HepG2 (cell line): ENCODE results near the gene PDYN. TPM values are rescaled to one million over a fixed set of nuclear protein-coding genes. Genes with fewer than 3 reads are reported as not detected.

ENCODE experiments used
- ARHGAP35 ChIP-seq: sonication (generic); formaldehyde crosslinking; IDR thresholded peaks from 2 replicates; pipeline ENCODE4 v1.9.0; 2022; ENCODE audit warnings: mild to moderate bottlenecking, inconsistent platforms, moderate library complexity, missing genetic modification reagents, borderline replicate concordance
- ATF4 ChIP-seq, 2 experiments: fragments of 450-650 bp in 1 of 2; sonication (generic) in 1 of 2; formaldehyde crosslinking; IDR thresholded peaks; 2 replicates each; pipeline versions ENCODE4 v1.5.0 to v1.8.0; 2020 to 2022; ENCODE audit warnings: mild to moderate bottlenecking in 1 of 2, missing genetic modification reagents in 1 of 2
- CBX5 ChIP-seq: sonication (generic); formaldehyde crosslinking; IDR thresholded peaks from 2 replicates; pipeline ENCODE4 v1.4.0; 2020; ENCODE audit warnings: missing genetic modification reagents, borderline replicate concordance
- FOSL1 ChIP-seq: sonication (generic); formaldehyde crosslinking; IDR thresholded peaks from 2 replicates; pipeline ENCODE4 v1.9.0; 2021; ENCODE audit warnings: missing genetic modification reagents, borderline replicate concordance
- HDAC6 ChIP-seq: fragments of 200-600 bp; sonication (generic); IDR thresholded peaks from 2 replicates; pipeline ENCODE4 v1.7.0; 2017; ENCODE audit warnings: mild to moderate bottlenecking, antibody characterized with exemption, low read length, low read depth
- KLF11 ChIP-seq: IDR thresholded peaks from 2 replicates; pipeline ENCODE4 v1.6.1; 2016; ENCODE audit warnings: missing compliant biosample characterization
- PREB ChIP-seq: sonication (generic); formaldehyde crosslinking; IDR thresholded peaks from 2 replicates; pipeline ENCODE4 v1.4.0; 2020; ENCODE audit warnings: missing genetic modification reagents
- TCF7 ChIP-seq: sonication (generic); IDR thresholded peaks from 2 replicates; pipeline ENCODE4 v1.6.1; 2016; ENCODE audit warnings: antibody characterized with exemption, low read depth
- ZNF101 ChIP-seq: sonication (generic); formaldehyde crosslinking; IDR thresholded peaks from 2 replicates; pipeline ENCODE4 v1.4.0; 2020; ENCODE audit warnings: mild to moderate bottlenecking, low read depth, missing genetic modification reagents, borderline replicate concordance
- ZNF17 ChIP-seq: sonication (generic); formaldehyde crosslinking; IDR thresholded peaks from 2 replicates; pipeline ENCODE4 v1.5.0; 2020; ENCODE audit warnings: mild to moderate bottlenecking, missing genetic modification reagents
- ZNF501 ChIP-seq: sonication (generic); formaldehyde crosslinking; IDR thresholded peaks from 2 replicates; pipeline ENCODE4 v1.5.1; 2020; ENCODE audit warnings: mild to moderate bottlenecking, moderate library complexity, missing genetic modification reagents
- ZNF572 ChIP-seq: sonication (generic); formaldehyde crosslinking; IDR thresholded peaks from 2 replicates; pipeline ENCODE4 v1.5.1; 2020; ENCODE audit warnings: mild to moderate bottlenecking, missing genetic modification reagents
- ZNF781 ChIP-seq: sonication (generic); formaldehyde crosslinking; IDR thresholded peaks from 2 replicates; pipeline ENCODE4 v1.5.1; 2020; ENCODE audit warnings: borderline replicate concordance, mild to moderate bottlenecking, missing genetic modification reagents; ENCODE audit errors: not compliant biosample characterization
- polyA plus RNA-seq, 8 experiments: library from polyadenylated mRNA; depleted of rRNA in 3 of 8; stranded (reverse) in 7 of 8; unstranded in 1 of 8; fragments of >200 nt; fragmentation: Illumina TruSeq in 4 of 8; extraction: Trizol in 4 of 8; gene quantifications; 2 replicates each; pipeline versions ENCODE4 v1.2.1 to v1.2.3, GENCODE V29; 2011 to 2016; ENCODE audit warnings: low read depth in 4 of 8, missing spikeins in 1 of 8, mixed read lengths in 1 of 8; ENCODE audit not compliant: insufficient read depth in 1 of 8
- total RNA-seq, 5 experiments: library from RNA; depleted of rRNA; stranded (reverse); fragments of >200 nt; fragmentation: Illumina TruSeq; extraction: Trizol; gene quantifications; 2 replicates each; pipeline ENCODE4 v1.2.3, GENCODE V29; 2016; ENCODE audit warnings: low read depth in 1 of 5
- TF ChIP-seq, protein P1 (sequence below): sonication (generic); formaldehyde crosslinking; IDR thresholded peaks from 2 replicates; pipeline ENCODE4 v1.4.0; 2020; ENCODE audit warnings: mild to moderate bottlenecking, missing genetic modification reagents, borderline replicate concordance
- TF ChIP-seq, protein P2 (sequence below), 2 experiments: sonication (generic) in 1 of 2; formaldehyde crosslinking in 1 of 2; IDR thresholded peaks; 2 replicates each; pipeline versions ENCODE4 v1.4.0 to v1.6.1; 2018 to 2020; ENCODE audit warnings: missing genetic modification reagents in 2 of 2, borderline replicate concordance in 1 of 2, low read depth in 1 of 2, mild to moderate bottlenecking in 1 of 2, missing biosample characterization in 1 of 2
- TF ChIP-seq, protein P3 (sequence below): sonication (generic); formaldehyde crosslinking; IDR thresholded peaks from 2 replicates; pipeline ENCODE4 v1.4.0; 2020; ENCODE audit warnings: mild to moderate bottlenecking, low read depth, missing genetic modification reagents
- TF ChIP-seq, protein P4 (sequence below): sonication (generic); formaldehyde crosslinking; IDR thresholded peaks from 2 replicates; pipeline ENCODE4 v1.4.0; 2020; ENCODE audit warnings: missing genetic modification reagents

PDYN gene
- total and polyA plus RNA-seq, 2 of the 13 experiments (the other 11 are each of a cell fraction or from before 2014, with no cell fraction given): not detected

DNA sequence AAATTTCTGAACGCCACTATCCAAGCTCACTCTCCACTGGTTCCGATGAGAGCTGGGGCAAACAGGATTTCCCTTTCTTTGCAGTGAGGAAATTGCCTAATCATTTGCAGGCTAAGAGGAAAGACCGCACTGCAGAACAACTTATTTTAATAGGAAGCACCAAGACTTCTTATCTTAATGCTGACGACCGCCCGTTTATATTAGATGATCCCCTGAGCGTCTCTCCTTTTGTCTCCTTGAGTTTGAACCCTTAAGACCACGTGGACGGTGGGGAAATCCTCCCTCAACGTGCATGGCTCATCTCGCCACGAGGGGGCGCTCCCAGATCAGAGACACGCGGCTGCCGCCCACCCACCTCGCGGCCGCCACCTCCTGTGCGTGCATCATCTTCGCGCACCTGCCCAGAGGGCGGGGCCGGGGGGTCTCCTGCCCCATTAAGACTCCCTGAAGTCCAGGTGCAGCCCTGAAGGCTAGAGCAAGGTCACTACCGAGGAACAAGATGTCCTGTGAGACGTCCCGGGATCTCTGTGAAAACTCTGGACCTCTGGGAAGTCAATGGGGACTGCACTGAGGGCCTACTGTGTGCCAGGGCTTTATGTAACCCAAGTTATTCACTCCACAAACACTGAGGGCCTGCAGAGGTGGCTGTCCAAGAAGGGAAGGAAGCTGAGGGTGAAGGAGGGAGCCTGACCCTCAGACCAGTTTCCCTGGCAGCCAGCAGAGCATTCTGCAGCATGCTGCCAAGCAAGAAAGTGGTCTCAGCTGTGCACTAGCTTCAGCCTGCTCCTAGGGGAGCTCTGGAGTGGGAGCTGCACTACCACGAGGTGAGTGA lies 28.1 kb downstream of the PDYN start (continued):
- TF ChIP-seq ZNF501 (CRISPR knock-in tag) (peak; percentile 65), TCF7 (no peak), ZNF572 (peak; percentile 52; the same call in 1 of the 2 replicates), HDAC6 (no peak), ZNF101 (no peak), ZNF781 (CRISPR knock-in tag) (peak; percentile 68), ATF4 (CRISPR knock-in tag; IDR thresholded peaks at IDR 0.05) (no peak), CBX5 (CRISPR knock-in tag) (0 out of 2 replicates have a peak, but pooled peaks have one; percentile 23), ZNF17 (no peak), FOSL1 (CRISPR knock-in tag) (no peak), KLF11 (CRISPR knock-in tag) (no peak), PREB (no peak), ARHGAP35 (peak; percentile 75; the same call in 1 of the 2 replicates)
- TF ChIP-seq, protein P1, sequence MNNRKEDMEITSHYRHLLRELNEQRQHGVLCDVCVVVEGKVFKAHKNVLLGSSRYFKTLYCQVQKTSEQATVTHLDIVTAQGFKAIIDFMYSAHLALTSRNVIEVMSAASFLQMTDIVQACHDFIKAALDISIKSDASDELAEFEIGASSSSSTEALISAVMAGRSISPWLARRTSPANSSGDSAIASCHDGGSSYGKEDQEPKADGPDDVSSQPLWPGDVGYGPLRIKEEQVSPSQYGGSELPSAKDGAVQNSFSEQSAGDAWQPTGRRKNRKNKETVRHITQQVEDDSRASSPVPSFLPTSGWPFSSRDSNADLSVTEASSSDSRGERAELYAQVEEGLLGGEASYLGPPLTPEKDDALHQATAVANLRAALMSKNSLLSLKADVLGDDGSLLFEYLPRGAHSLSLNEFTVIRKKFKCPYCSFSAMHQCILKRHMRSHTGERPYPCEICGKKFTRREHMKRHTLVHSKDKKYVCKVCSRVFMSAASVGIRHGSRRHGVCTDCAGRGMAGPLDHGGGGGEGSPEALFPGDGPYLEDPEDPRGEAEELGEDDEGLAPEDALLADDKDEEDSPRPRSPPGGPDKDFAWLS (CRISPR knock-in tag): no peak
- TF ChIP-seq, protein P2, sequence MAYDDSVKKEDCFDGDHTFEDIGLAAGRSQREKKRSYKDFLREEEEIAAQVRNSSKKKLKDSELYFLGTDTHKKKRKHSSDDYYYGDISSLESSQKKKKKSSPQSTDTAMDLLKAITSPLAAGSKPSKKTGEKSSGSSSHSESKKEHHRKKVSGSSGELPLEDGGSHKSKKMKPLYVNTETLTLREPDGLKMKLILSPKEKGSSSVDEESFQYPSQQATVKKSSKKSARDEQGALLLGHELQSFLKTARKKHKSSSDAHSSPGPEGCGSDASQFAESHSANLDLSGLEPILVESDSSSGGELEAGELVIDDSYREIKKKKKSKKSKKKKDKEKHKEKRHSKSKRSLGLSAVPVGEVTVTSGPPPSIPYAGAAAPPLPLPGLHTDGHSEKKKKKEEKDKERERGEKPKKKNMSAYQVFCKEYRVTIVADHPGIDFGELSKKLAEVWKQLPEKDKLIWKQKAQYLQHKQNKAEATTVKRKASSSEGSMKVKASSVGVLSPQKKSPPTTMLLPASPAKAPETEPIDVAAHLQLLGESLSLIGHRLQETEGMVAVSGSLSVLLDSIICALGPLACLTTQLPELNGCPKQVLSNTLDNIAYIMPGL (CRISPR knock-in tag; IDR thresholded peaks at IDR 0.05; ENCODE audit: borderline replicate concordance in 1 of 2, low read depth in 1 of 2): peak; percentile 38 to 79; a peak in 3 of 4 replicates
- TF ChIP-seq, protein P3, sequence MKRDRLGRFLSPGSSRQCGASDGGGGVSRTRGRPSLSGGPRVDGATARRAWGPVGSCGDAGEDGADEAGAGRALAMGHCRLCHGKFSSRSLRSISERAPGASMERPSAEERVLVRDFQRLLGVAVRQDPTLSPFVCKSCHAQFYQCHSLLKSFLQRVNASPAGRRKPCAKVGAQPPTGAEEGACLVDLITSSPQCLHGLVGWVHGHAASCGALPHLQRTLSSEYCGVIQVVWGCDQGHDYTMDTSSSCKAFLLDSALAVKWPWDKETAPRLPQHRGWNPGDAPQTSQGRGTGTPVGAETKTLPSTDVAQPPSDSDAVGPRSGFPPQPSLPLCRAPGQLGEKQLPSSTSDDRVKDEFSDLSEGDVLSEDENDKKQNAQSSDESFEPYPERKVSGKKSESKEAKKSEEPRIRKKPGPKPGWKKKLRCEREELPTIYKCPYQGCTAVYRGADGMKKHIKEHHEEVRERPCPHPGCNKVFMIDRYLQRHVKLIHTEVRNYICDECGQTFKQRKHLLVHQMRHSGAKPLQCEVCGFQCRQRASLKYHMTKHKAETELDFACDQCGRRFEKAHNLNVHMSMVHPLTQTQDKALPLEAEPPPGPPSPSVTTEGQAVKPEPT (CRISPR knock-in tag): peak; percentile 87; the same call in 1 of the 2 replicates
- TF ChIP-seq, protein P4, sequence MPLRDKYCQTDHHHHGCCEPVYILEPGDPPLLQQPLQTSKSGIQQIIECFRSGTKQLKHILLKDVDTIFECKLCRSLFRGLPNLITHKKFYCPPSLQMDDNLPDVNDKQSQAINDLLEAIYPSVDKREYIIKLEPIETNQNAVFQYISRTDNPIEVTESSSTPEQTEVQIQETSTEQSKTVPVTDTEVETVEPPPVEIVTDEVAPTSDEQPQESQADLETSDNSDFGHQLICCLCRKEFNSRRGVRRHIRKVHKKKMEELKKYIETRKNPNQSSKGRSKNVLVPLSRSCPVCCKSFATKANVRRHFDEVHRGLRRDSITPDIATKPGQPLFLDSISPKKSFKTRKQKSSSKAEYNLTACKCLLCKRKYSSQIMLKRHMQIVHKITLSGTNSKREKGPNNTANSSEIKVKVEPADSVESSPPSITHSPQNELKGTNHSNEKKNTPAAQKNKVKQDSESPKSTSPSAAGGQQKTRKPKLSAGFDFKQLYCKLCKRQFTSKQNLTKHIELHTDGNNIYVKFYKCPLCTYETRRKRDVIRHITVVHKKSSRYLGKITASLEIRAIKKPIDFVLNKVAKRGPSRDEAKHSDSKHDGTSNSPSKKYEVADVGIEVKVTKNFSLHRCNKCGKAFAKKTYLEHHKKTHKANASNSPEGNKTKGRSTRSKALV (CRISPR knock-in tag): no peak
